HepG2 (cell line): ENCODE measurements around the gene EPHA1. TPM values are rescaled to one million over a fixed set of nuclear protein-coding genes. Genes with fewer than 3 reads are reported as not detected.

Source experiments
- ELF1 ChIP-seq: sonication (generic); formaldehyde crosslinking; IDR thresholded peaks from 2 replicates; pipeline ENCODE4 v1.4.0; 2020; ENCODE audit warnings: missing genetic modification reagents
- FOXC1 ChIP-seq: sonication (generic); formaldehyde crosslinking; IDR thresholded peaks from 2 replicates; pipeline ENCODE4 v1.8.0; 2022; ENCODE audit warnings: mild to moderate bottlenecking, missing genetic modification reagents, borderline replicate concordance
- FOXJ3 ChIP-seq: sonication (generic); formaldehyde crosslinking; IDR thresholded peaks from 2 replicates; pipeline ENCODE4 v1.4.0; 2020; ENCODE audit warnings: missing genetic modification reagents, mild to moderate bottlenecking, borderline replicate concordance
- IRF2 ChIP-seq: IDR thresholded peaks from 2 replicates; pipeline ENCODE4 v1.6.1; 2018; ENCODE audit warnings: missing genetic modification reagents, missing compliant biosample characterization
- KAT7 ChIP-seq: IDR thresholded peaks from 2 replicates; pipeline ENCODE4 v1.6.1; 2018; ENCODE audit warnings: borderline replicate concordance, missing compliant biosample characterization
- SP5 ChIP-seq: IDR thresholded peaks from 2 replicates; pipeline ENCODE4 v1.6.1; 2016; ENCODE audit warnings: low read depth, borderline replicate concordance
- TCF7L2 ChIP-seq: IDR thresholded peaks from 2 replicates; pipeline ENCODE4 v1.6.1; 2011; ENCODE audit warnings: mild to moderate bottlenecking, low read depth, low read length, moderate library complexity
- ZBTB38 ChIP-seq: sonication (generic); formaldehyde crosslinking; IDR thresholded peaks from 2 replicates; pipeline ENCODE4 v1.5.1; 2020; ENCODE audit warnings: mild to moderate bottlenecking, missing genetic modification reagents
- ZFP90 ChIP-seq: sonication (generic); formaldehyde crosslinking; IDR thresholded peaks from 2 replicates; pipeline ENCODE4 v1.8.0; 2022; ENCODE audit warnings: missing genetic modification reagents, mild to moderate bottlenecking, inconsistent platforms, borderline replicate concordance
- ZNF549 ChIP-seq: sonication (generic); formaldehyde crosslinking; IDR thresholded peaks from 2 replicates; pipeline ENCODE4 v1.5.0; 2020; ENCODE audit warnings: missing genetic modification reagents
- ZNF639 ChIP-seq: conservative IDR thresholded peaks from 2 replicates; pipeline ENCODE4 v1.6.1; 2018; ENCODE audit warnings: missing genetic modification reagents
- ZNF670 ChIP-seq: sonication (generic); formaldehyde crosslinking; IDR thresholded peaks from 2 replicates; pipeline ENCODE4 v1.8.0; 2022; ENCODE audit warnings: mild to moderate bottlenecking, missing genetic modification reagents, borderline replicate concordance
- polyA plus RNA-seq, 8 experiments: library from polyadenylated mRNA; depleted of rRNA in 3 of 8; stranded (reverse) in 7 of 8; unstranded in 1 of 8; fragments of >200 nt; fragmentation: Illumina TruSeq in 4 of 8; extraction: Trizol in 4 of 8; gene quantifications; 2 replicates each; pipeline versions ENCODE4 v1.2.1 to v1.2.3, GENCODE V29; 2011 to 2016; ENCODE audit warnings: low read depth in 4 of 8, missing spikeins in 1 of 8, mixed read lengths in 1 of 8; ENCODE audit not compliant: insufficient read depth in 1 of 8
- total RNA-seq, 5 experiments: library from RNA; depleted of rRNA; stranded (reverse); fragments of >200 nt; fragmentation: Illumina TruSeq; extraction: Trizol; gene quantifications; 2 replicates each; pipeline ENCODE4 v1.2.3, GENCODE V29; 2016; ENCODE audit warnings: low read depth in 1 of 5
- TF ChIP-seq, protein P1 (sequence below): sonication (generic); formaldehyde crosslinking; IDR thresholded peaks from 2 replicates; pipeline ENCODE4 v1.9.0; 2021; ENCODE audit warnings: mild to moderate bottlenecking, missing genetic modification reagents
- TF ChIP-seq, protein P2 (sequence below): sonication (generic); formaldehyde crosslinking; IDR thresholded peaks from 2 replicates; pipeline ENCODE4 v1.8.0; 2022; ENCODE audit warnings: missing genetic modification reagents, mild to moderate bottlenecking, inconsistent platforms, borderline replicate concordance
- TF ChIP-seq, protein P3 (sequence below): sonication (generic); formaldehyde crosslinking; IDR thresholded peaks from 2 replicates; pipeline ENCODE4 v1.4.0; 2020; ENCODE audit warnings: missing genetic modification reagents
- TF ChIP-seq, protein P4 (sequence below): sonication (generic); formaldehyde crosslinking; IDR thresholded peaks from 2 replicates; pipeline ENCODE4 v1.5.0; 2020; ENCODE audit warnings: missing genetic modification reagents

EPHA1 gene
- total and polyA plus RNA-seq, 2 of the 13 experiments (the other 11 are each of a cell fraction or from before 2014, with no cell fraction given), result 4.6 to 17.1 TPM

DNA sequence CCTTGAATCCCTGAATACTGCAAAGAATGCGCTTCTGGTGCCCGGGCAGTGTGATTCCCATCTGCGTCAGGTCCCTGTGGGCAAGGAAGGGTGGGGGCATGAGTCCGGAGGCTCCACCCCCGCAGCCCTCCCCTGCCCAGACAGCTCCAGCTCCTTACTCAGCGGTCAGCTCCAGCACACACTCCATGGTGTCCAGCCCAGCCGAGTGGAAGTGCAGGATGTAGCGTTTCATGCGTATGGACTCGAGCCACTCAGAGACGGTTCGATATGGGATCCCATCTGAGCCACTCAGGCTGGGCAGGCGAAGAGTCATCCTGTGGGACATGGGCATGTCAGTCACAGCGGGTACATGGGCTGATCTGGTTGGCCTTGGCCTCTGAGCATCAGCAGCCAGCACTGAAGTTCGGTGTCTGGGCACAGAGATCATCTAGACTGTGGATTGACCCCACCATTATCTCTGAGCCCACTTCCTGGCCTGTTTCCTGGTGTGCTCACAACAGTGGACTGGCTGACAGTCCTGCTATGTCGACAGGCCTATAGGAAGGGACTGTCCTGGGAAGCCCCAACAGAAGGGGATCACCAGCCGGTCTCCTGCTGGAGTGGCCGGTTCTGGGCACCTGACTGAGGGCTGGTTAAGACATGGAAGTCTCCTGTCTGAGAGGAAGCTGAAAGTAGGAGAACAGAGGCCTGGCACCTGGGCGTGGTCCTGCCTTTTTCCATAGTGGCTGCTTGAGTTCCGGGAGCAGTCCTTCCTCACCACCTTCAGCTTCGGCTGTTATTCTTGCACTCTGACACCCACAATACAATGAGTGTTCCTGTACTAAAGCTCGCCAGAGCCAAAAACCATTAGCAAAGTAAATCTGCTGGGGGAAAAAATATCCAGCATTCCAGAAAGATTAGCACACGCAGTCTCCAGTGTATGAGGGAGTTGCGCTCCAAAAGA is 16.9 kb downstream of the EPHA1 start (continued):
- TF ChIP-seq, protein P1, sequence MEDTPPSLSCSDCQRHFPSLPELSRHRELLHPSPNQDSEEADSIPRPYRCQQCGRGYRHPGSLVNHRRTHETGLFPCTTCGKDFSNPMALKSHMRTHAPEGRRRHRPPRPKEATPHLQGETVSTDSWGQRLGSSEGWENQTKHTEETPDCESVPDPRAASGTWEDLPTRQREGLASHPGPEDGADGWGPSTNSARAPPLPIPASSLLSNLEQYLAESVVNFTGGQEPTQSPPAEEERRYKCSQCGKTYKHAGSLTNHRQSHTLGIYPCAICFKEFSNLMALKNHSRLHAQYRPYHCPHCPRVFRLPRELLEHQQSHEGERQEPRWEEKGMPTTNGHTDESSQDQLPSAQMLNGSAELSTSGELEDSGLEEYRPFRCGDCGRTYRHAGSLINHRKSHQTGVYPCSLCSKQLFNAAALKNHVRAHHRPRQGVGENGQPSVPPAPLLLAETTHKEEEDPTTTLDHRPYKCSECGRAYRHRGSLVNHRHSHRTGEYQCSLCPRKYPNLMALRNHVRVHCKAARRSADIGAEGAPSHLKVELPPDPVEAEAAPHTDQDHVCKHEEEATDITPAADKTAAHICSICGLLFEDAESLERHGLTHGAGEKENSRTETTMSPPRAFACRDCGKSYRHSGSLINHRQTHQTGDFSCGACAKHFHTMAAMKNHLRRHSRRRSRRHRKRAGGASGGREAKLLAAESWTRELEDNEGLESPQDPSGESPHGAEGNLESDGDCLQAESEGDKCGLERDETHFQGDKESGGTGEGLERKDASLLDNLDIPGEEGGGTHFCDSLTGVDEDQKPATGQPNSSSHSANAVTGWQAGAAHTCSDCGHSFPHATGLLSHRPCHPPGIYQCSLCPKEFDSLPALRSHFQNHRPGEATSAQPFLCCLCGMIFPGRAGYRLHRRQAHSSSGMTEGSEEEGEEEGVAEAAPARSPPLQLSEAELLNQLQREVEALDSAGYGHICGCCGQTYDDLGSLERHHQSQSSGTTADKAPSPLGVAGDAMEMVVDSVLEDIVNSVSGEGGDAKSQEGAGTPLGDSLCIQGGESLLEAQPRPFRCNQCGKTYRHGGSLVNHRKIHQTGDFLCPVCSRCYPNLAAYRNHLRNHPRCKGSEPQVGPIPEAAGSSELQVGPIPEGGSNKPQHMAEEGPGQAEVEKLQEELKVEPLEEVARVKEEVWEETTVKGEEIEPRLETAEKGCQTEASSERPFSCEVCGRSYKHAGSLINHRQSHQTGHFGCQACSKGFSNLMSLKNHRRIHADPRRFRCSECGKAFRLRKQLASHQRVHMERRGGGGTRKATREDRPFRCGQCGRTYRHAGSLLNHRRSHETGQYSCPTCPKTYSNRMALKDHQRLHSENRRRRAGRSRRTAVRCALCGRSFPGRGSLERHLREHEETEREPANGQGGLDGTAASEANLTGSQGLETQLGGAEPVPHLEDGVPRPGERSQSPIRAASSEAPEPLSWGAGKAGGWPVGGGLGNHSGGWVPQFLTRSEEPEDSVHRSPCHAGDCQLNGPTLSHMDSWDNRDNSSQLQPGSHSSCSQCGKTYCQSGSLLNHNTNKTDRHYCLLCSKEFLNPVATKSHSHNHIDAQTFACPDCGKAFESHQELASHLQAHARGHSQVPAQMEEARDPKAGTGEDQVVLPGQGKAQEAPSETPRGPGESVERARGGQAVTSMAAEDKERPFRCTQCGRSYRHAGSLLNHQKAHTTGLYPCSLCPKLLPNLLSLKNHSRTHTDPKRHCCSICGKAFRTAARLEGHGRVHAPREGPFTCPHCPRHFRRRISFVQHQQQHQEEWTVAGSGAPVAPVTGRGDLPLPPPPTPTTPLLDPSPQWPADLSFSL (CRISPR knock-in tag), result no peak
- TF ChIP-seq ELF1 (CRISPR knock-in tag) (peak; percentile 48; the same call in 1 of the 2 replicates), IRF2 (CRISPR knock-in tag) (no peak), ZNF639 (CRISPR knock-in tag) (no peak), ZFP90 (CRISPR knock-in tag) (no peak), FOXC1 (no peak), KAT7 (no peak), SP5 (CRISPR knock-in tag) (no peak), FOXJ3 (CRISPR knock-in tag) (no peak), ZNF670 (CRISPR knock-in tag) (no peak), ZBTB38 (peak; percentile 95), TCF7L2 (no peak), ZNF549 (CRISPR knock-in tag) (no peak)
- TF ChIP-seq, protein P2, sequence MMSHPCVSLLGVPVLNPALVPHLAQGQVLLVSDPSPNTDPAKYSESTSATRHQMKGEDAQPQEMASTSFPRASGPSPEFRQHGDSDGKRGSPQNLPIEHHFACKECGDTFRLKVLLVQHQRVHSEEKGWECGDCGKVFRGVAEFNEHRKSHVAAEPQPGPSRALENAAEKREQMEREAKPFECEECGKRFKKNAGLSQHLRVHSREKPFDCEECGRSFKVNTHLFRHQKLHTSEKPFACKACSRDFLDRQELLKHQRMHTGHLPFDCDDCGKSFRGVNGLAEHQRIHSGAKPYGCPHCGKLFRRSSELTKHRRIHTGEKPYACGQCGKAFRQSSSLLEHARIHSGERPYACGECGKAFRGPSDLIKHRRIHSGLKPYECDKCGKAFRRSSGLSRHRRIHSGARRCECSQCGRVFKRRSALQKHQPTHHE (CRISPR knock-in tag), result no peak
- TF ChIP-seq, protein P3, sequence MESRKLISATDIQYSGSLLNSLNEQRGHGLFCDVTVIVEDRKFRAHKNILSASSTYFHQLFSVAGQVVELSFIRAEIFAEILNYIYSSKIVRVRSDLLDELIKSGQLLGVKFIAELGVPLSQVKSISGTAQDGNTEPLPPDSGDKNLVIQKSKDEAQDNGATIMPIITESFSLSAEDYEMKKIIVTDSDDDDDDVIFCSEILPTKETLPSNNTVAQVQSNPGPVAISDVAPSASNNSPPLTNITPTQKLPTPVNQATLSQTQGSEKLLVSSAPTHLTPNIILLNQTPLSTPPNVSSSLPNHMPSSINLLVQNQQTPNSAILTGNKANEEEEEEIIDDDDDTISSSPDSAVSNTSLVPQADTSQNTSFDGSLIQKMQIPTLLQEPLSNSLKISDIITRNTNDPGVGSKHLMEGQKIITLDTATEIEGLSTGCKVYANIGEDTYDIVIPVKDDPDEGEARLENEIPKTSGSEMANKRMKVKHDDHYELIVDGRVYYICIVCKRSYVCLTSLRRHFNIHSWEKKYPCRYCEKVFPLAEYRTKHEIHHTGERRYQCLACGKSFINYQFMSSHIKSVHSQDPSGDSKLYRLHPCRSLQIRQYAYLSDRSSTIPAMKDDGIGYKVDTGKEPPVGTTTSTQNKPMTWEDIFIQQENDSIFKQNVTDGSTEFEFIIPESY, result no peak
- TF ChIP-seq, protein P4, sequence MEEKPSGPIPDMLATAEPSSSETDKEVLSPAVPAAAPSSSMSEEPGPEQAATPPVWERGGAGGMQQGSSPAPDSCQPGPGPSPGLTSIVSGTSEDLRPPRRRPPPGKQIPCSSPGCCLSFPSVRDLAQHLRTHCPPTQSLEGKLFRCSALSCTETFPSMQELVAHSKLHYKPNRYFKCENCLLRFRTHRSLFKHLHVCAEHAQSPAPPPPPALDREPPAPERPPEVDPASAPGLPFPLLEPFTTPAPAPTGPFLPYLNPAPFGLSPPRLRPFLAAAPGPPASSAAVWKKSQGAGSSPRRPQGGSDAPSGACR (CRISPR knock-in tag), result no peak
